Iris pigment epithelial cell (primary cell): Measurements from ENCODE around the gene DHRS4.
"Not testable (repeated sequence)": the region's sequence is repeated elsewhere in the genome, so short reads cannot be mapped to it uniquely, and the experiment has no call there.

Experiments
- DNase-seq: peaks from one replicate; pipeline ENCODE4 v3.0.0-alpha.2; 2011; ENCODE audit warnings: low read depth

DHRS4 gene

DNA sequence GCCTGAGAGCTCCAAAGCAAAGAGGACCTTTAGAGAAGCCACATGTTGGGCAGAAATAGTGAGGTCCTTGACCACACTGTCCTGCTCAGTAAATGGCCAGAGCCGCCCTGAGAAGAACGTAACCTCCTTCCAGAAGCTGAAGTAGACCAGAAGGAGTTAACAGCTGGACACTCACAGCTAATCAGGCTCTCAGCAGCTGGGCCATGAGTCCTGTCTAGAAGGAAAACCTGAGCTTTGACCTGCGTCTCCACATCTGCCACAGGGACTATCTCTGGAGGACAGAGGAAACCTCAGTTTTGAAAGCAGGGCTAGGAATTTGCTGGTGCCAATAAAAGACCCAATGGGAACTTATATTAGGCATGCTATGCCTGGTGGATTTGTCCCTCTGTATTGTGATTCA, 12.3 kb upstream of the DHRS4 start:
- DNase-seq: no peak

DNA sequence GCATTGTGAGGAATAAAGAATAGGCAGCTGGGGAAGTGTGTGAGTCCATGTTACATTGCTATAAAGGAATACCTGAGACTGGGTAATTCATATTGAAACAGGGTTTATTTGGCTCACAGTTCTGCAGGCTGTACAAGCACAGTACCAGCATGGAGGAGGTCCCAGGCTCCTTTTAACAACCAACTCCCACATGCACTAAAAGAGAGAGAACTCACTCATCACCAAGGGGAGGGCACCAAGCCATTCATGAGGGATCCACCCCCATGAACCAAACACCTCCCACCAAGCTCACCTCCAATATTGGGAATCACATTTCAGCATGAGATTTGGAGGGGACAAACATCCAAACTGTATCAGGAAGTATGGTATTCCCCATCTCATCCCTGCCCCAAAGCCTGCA, 11.9 kb upstream of the DHRS4 start:
- DNase-seq: no peak

DNA sequence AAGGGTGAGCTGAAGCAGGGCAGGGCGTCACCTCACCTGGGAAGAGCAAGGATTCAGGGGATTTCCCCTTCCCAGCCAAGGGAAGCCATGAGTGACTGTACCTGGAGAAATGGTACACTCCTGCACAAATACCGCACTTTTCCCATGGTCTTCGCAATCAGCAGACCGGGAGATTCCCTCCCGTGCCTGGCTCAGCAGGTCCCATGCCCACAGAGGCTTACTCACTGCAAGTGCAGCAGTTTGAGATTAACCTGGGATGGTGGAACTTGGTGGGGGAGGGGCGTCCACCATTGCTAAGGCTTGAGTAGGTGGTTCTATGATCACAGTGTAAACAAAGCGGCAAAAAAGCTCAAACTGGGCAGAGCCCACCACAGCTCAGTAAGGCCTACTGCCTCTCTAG, 11.0 kb upstream of the DHRS4 start:
- no peak for DNase-seq

DNA sequence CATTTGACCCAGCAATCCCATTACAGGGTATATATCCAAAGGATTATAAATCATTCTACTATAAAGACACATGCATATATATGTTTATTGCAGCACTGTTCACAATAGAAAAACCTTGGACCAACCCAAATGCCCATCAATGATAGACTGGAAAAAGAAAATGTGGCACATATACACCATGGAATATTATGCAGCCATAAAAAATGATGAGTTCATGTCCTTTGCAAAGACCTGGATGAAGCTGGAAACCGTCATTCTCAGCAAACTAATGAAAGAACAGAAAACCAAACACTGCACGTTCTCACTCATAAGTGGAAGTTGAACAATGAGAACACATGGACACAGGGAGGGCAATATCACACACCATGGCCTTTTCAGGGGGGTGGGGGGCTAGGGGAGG, 4.5 kb upstream of the DHRS4 start:
- DNase-seq: not testable (repeated sequence)

DNA sequence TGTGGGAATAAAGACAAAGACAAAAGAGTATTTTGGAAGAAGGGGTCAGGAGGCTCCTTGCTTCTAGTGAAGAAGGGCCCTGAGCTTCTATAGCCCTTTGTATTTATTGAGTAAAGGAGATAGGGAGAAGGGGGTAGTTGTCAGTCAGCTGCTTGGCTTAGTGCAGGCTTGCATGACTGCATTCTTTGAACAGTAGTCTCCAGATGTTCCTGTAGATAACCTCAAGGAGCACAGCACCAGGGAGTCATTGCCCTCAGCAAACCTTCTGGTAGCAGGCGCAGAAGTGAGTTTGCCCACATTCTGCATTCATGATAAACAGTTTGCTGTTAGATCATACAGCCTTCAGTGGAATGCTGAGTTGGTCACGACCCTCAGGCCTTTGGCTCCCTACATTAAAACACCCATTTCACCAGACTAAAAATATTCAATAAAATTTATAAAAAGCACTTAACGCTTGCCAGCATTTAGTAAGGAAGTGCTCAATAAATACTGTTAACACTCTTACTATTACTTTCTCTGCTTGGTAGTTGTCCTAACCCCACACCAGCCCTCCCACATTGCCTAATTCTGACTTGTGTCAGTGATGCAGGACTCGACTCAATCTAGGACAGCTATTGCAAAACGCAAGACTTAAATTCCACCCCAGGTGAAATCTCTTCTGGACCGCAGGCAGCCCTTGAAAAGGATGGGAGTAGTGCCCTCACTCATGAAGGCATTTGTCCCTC, 3.0 kb upstream of the DHRS4 start:
- DNase-seq: no peak

DNA sequence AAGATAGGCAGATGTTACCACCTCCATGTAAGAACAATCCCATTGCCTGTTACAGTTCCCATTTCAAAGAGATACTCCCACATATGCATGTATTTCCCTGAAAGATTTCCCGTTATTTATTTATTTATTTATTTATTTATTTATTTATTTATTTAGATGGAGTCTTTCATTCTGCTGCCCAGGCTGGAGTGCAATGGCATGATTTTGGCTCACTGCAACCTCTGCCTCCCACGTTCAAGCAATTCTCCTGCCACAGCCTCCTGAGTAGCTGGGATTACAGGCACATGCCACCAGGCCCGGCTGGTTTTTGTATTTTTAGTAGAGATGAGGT, 2.5 kb upstream of the DHRS4 start:
- not testable (repeated sequence) for DNase-seq

DNA sequence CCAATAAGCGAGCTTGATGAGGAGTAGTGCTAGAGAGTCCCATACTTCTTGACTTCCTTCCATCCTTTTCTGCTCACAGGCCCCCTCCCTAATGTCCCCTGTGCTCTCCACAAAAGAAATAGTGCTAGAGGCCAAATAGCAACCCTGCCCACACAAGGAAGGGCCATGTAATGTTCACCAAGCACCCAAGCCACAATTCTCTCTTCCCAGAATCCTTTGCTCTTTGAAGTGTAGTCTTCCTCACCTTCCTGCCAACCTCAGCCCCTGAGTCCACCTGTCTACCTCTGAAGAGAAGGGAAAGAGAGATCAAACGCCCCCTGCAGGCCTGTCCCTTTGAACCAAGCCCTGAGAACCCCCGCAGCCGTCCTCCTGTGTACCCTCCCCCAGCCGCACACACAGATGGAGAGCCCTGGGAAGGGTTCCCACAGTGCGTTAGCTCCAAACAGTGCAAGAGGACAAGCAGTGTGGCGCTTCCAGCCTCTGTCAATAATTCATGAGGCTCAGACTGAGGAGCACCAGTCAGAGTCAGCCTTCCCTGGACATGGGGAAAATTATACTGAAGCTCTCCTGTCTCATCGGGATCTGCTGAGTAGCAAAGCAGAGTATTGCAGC, 1.9 kb upstream of the DHRS4 start:
- no peak for DNase-seq

DNA sequence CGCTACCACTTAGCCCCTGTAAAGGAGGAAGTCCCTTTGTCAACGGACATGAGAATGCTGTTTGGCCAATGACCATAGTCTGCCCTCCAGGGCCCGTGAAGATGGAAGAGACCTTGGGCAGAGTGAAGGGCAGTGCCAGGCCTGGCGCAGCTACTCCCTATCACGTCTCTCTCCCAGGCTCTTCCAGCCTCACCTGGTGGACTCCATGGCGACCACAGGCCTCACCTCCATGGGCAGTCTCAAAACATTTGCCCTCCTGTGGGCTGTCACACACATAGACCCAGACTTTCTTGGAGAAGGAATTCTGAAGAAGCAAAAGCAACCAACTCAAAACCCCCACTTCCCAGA, 480 bp upstream of the DHRS4 start:
- DNase-seq: not testable (repeated sequence)

DNA sequence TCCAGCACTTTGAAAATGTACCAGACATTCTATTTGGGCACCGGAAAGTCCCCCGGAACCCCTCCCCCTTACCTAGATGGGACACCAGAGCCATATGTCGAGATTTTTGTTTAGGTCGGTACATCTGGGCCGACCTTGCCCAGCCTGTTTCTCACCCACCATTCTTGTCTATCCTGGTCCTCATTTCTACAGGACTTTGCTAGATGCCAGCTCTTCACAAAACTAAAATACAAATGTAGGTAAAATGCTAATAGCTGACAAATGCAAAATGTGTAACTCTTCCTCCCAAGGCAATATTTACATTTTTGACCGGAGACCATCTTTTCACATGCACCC, 677 bp downstream of the DHRS4 start:
- not testable (repeated sequence) for DNase-seq

DNA sequence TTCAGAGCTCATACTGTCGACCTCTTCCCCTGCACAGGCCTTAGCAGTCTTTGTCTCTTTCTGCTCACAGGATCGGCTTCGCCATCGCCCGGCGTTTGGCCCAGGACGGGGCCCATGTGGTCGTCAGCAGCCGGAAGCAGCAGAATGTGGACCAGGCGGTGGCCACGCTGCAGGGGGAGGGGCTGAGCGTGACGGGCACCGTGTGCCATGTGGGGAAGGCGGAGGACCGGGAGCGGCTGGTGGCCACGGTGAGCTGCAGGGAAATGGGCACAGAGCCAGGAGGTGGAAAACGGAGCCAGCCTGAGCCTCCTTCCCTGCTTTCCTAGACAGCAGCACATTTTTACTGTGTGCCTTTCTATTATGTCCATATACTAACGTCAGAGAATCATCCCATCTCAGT, 1.4 kb downstream of the DHRS4 start:
- DNase-seq: not testable (repeated sequence)

DNA sequence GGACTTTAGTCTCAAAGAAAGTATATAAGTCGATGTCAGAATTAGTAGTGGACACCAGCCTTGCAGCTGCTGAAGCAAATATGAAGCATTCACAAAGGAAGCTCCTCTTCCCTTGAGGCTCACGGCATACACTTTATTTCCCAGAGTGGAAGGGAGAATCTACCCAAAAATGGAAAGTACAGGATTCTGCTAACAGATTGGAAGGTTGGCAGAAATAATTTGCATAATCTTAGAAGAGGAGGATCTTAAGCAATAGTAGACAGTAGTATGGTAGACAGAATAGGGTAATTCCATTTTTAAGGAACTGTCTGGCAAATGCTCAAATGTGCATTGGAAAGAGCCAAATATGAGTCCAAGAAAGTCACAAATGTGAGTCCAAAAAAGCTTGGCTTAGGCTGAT, 2.2 kb downstream of the DHRS4 start:
- DNase-seq: not testable (repeated sequence)

DNA sequence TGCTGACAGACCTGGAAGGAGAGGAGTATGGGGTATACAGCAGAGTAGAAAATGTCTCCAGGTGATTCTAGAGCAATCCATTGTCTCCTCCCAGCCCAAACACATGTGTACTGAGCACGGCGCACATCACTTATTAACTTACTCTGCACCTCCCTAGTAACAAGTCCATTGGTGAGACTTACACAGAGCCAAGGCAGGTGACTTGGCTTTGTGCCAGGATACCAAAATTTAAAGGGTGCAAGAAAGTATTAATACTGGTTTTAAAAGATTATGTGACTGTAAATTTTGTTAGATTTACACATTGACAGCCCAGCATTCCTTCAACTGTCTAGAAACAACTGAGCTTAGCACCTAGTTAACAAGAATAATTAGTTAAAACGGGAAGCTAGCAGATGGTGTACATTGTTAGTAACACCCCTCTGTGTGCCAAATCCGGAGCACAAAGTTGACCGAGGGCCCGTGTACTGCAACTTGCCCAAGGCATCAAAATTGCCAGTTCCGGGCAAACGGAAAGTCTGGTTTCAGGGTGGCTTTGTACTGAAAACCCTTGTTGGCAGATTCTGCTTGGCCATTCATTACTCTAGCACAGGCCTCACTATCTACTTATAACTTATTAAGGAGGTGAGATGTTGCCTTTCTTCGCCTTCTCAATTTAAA, 4.5 kb downstream of the DHRS4 start:
- DNase-seq: not testable (repeated sequence)

DNA sequence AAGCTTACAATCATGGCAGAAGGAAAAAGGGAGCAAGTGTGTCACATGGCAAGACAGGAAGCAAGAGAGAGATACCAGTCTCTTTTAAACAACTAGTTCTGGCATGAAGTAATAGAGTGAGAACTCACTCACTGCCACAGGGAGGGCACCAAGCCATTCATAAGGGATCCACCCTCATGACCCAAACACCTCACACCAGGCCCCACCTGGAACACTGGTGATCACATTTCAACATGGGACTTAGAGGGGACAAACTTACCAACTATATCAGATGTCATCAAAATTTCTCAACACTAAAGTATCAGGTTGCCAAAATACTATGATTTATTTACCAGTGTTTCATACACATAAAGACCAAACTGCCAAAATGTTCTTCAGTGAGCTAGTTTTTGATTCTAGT, 7.3 kb downstream of the DHRS4 start:
- DNase-seq: not testable (repeated sequence)

DNA sequence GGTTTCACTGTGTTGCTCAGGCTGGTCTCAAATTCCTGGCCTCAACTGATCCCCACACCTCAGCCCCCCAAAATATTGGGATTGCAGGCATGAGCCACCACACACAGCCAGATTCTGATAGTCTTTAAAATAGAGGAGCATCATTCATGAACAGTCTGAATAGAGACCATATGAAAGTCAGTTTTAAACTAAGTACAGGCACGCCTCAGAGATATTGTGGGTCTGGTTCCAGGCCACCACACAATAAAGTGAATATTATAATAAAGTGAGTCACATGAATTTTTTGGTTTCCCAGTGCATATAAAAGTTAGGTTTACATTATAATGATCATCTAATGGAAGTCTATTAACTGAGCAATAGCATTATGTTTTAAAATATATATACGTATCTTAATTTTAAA, 8.1 kb downstream of the DHRS4 start:
- not testable (repeated sequence) for DNase-seq

DNA sequence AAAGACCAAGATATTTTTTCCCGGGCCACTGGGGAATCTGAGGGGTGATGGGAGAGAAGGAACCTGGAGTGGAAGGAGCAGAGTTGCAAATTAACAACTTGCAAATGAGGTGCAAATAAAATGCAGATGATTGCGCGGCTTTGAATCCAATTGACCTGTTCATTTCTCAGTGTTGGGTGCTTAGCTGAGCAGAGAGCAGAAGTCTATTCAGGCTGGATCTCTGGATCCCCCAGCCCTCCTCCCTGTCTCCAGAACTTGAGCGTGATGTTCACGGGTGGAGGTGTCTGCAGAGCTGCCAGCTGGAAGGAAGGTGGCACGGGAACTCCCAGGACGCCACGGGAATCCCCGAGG, 15.5 kb downstream of the DHRS4 start:
- not testable (repeated sequence) for DNase-seq

DNA sequence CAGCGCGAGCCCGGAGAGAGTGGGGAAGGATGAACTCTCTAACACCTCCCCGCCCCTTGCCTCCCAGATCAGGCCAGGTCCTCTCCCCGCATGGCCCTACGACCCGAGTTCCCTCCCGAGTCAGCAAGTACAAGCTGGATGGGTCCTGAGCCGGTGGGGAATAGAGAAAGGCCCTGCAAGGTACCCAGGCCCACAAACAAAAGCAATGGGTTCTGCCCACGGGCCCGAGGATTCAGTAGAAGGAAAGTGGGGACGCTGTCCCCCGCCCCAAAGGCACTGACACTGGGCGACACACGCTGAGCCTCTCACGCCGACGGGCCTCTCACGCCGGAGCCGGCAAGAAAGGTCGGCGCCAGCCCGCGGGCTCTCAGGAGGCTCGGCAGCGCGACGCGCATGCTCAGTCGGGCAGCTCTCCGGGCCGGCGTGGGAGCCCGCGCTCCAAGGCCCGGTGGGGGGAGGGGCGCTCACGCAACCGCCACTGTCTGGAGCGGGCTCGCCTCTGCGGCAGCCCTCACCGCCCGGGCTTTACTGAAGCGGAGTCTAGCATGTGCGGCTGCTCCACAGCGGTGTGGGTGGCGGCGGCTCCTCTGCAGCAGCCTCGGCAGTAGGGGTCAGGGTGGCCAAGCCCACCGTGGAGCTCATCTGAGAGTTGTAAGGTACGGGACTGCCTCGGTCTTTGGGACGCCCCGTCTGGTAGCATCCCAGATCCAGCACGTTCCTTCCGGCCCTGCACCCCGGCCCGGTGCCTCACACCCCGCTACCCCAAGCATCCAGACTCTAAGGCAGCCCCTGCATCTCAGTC, 16.1 kb downstream of the DHRS4 start:
- not testable (repeated sequence) for DNase-seq

DNA sequence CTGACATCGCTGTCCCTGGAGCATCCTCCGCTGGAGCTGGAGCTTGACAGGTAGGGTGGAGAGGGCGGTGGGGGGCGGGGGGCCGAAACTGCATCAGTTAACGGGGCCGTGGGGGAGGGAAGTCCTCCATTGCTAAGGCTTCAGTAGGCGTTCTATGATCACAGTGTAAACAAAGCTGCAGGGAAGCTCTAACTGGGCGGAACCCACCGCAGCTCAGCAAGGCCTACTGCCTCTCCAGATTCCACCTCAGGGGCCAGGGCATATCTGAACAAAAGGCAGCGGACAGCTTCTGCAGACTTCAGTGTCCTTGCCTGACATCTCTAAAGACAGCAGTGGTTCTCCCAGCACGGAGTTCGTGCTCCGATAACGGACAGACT, 16.7 kb downstream of the DHRS4 start:
- DNase-seq: not testable (repeated sequence)

DNA sequence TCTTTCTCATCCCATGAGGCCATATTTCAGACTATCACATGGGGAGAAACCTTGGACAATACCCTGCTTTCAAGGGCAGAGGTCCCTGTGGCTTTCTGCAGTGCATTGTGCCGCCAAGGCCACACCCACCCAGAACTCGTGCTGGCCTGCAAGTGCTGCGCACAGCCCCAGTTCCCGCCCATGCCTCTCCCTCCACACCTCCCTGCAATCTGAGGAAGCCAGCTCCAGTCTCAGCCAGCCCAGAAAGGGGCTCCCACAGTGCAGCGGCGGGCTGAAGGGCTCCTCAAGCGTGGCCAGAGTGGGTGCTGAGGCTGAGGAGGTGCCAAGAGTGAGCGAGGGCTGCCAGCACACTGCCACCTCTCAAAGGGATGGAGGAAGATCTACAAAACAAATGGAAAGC, 19.6 kb downstream of the DHRS4 start:
- not testable (repeated sequence) for DNase-seq

DNA sequence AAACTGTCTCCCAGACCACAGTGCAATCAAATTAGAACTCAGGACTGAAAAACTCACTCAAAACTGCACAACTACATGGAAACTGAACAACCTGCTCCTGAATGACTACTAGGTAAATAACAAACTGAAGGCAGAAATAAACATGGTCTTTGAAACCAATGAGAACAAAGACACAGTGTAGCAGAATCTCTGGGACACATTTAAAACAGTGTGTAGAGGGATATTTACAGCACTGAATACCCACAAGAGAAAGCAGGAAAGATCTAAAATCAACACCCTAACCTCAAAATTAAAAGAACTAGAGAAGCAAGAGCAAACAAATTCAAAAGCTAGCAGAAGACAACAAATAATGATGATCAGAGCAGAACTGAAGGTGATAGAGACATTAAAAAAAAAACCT, 20.5 kb downstream of the DHRS4 start:
- DNase-seq: not testable (repeated sequence)

DNA sequence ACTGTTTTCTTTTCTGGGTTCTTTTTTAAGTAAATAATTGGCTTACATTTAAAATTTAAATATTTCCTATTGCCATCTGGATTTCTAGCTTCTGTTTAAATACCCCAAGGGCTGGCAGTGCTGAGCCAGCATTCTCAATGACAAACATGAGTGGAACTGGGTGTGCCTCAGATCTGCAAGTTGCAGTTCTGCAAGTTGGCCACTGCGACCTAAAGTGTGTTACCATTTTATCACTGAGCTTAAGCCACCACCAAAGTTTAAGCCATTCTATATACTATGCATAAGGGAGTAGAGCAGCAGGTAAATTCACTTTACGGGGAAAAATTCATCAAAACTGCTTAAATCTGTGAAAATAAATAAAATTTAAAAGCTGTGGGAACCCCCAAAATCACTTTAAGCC, 23.6 kb downstream of the DHRS4 start:
- DNase-seq: not testable (repeated sequence)

DNA sequence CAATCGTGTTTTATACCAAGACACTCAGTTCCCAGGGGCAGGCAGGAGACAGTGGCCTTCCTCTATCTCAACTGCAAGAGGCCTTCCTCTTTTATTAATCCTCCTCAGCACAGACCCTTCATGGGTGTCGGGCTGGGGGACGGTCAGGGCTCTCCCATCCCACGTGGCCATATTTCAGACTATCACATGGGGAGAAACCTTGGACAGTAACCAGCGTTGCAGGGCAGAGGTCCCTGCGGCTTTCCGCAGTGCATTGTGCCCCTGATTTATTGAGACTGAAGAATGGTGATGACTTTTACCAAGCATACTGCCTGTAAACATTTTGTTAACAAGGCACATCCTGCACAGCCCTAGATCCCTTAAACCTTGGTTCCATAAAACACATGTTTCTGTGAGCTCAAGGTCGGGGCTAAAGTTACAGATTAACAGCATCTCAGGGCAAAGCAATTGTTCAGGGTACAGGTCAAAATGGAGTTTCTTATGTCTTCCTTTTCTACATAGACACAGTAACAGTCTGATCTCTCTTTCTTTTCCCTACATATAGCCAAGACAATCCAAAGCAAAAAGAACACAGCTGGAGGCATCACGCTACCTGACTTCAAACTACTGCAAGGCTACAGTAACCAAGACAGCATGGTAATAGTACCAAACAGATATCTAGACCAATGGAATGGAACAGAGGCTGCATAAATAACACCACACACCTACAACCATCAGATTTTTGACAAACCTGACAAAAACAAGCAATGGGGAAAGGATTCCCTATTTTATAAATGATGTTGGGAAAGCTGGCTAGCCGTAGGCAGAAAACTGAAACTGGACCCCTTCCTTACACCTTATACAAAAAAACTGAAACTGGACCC, 28.6 kb downstream of the DHRS4 start:
- not testable (repeated sequence) for DNase-seq
